ENCODE data around the gene METAP2. TPM values are rescaled to one million over a fixed set of nuclear protein-coding genes. Genes with fewer than 3 reads are reported as not detected.

Gene METAP2
- polyA plus RNA-seq: 51.0 to 103 TPM (median 68.4 TPM) in 3 replicates
- polyA plus RNA-seq (2011; ENCODE audit: low read depth): 518 TPM
- polyA plus RNA-seq (2011; cell fraction: cytosol; rRNA removed): 52.7 and 83.4 TPM in 2 replicates
- polyA plus RNA-seq (2011; cell fraction: nucleus; rRNA removed): 34.9 and 55.0 TPM in 2 replicates
- 85.8 and 86.4 TPM in 2 replicates for polyA plus RNA-seq (2012; ENCODE audit: low replicate concordance)
- polyA minus RNA-seq: 3.4 to 40.9 TPM (median 17.7 TPM) in 3 replicates
- polyA minus RNA-seq (2011; cell fraction: cytosol; rRNA and poly(A)+ RNA removed): 25.9 TPM
- polyA minus RNA-seq (2011; cell fraction: nucleus; rRNA and poly(A)+ RNA removed): 15.4 and 29.2 TPM in 2 replicates

DNA sequence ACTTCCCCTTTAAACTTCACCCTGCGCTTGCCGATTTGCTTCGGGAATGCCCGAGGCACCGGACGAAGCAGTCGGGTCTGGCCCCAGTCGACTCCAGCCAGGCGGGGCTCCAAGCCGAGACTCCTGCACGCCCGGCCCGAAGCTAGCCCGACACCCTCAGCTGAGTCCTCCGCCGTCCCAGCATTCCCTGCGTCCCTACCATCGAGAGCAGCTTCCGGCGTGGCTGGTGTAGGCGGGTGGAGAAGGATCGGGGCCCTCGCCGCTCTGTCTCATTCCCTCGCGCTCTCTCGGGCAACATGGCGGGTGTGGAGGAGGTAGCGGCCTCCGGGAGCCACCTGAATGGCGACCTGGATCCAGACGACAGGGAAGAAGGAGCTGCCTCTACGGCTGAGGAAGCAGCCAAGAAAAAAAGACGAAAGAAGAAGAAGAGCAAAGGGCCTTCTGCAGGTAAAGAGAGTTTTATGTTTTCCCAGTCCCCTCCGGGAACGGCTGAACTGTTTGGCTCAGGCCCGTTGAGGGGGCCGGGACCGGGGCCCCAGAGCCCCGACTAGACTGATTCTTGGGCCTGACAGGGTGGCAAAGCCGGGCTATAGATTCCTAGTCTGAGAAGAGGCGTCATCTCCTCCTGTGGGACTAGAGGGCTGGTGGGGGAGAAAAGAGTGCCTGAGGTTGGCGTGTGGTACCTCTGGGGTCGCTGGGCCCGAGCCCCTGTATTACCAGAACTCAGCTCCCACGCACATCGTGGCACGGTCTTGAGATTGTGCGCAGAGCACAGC is at the start of gene METAP2:
Gene METAP2 (plus strand): TSS at position 269 of the 776 bp plus-strand sequence. CDS start 28 bp downstream, at position 297.
- Histone ChIP-seq H3K4me1 (ENCODE audit: control insufficient read depth, extremely low read depth, insufficient read depth, low read length) (peaks cover 12% of the 10 kb centered on the region), H2AFZ (ENCODE audit: control insufficient read depth, low read length) (peak within 1 kb of the TSS; percentile 94), H3K9ac (ENCODE audit: control insufficient read depth, extremely low read depth, insufficient read depth, low read length) (peak within 1 kb of the TSS; percentile 94), H3K36me3 (ENCODE audit: control insufficient read depth in 2 of 2, extremely low read depth in 1 of 2, insufficient read depth in 2 of 2, low read length in 2 of 2) (peaks cover 2 to 20% of the 10 kb centered on the region in 2 experiments), H3K4me3 (ENCODE audit: control insufficient read depth in 2 of 3, extremely low read depth in 1 of 3, insufficient read depth in 2 of 3, low read depth in 1 of 3, low read length in 3 of 3) (peak within 1 kb of the TSS; percentile 78 to 97 (median 85)), H3K79me2 (ENCODE audit: control insufficient read depth, insufficient read depth, low read length) (peaks cover 51% of the 10 kb centered on the region), H3K9me3 (ENCODE audit: control insufficient read depth, low read depth, low read length) (no peaks in the 10 kb centered on the region), H3K9me1 (ENCODE audit: control insufficient read depth, extremely low read depth, insufficient read depth, low read length) (no peaks in the 10 kb centered on the region), H4K20me1 (ENCODE audit: control insufficient read depth, extremely low read depth, insufficient read depth, low read length) (no peaks in the 10 kb centered on the region), H3K4me2 (ENCODE audit: control insufficient read depth, extremely low read depth, insufficient read depth, low read depth, low read length) (peak within 1 kb of the TSS; percentile 83), H3K27ac (ENCODE audit: control insufficient read depth, insufficient read depth, low read length) (peak within 1 kb of the TSS; percentile 87), H3K27me3 (ENCODE audit: control insufficient read depth, extremely low read depth, insufficient read depth, low read length) (no peaks in the 10 kb centered on the region)
- TF ChIP-seq, protein P1, sequence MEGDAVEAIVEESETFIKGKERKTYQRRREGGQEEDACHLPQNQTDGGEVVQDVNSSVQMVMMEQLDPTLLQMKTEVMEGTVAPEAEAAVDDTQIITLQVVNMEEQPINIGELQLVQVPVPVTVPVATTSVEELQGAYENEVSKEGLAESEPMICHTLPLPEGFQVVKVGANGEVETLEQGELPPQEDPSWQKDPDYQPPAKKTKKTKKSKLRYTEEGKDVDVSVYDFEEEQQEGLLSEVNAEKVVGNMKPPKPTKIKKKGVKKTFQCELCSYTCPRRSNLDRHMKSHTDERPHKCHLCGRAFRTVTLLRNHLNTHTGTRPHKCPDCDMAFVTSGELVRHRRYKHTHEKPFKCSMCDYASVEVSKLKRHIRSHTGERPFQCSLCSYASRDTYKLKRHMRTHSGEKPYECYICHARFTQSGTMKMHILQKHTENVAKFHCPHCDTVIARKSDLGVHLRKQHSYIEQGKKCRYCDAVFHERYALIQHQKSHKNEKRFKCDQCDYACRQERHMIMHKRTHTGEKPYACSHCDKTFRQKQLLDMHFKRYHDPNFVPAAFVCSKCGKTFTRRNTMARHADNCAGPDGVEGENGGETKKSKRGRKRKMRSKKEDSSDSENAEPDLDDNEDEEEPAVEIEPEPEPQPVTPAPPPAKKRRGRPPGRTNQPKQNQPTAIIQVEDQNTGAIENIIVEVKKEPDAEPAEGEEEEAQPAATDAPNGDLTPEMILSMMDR (optimal IDR thresholded peaks at IDR 0.05 in 1 of 3, IDR thresholded peaks at IDR 0.05 in 1 of 3, conservative IDR thresholded peaks at IDR 0.05 in 1 of 3; ENCODE audit: extremely low read depth in 1 of 3, insufficient read depth in 2 of 3, low read length in 3 of 3): no peak
- no peak for TF ChIP-seq EZH2 (IDR thresholded peaks at IDR 0.05; ENCODE audit: low read length)
- FAIRE-seq (peak; percentile 75), DNase-seq (ENCODE audit: low read depth, low spot score) (peak; percentile 67)
- dilution Hi-C loops (cut with MboI; ENCODE audit: extremely low pct_ligation_motif_present, low sequenced_read_pairs): no loop called here

DNA sequence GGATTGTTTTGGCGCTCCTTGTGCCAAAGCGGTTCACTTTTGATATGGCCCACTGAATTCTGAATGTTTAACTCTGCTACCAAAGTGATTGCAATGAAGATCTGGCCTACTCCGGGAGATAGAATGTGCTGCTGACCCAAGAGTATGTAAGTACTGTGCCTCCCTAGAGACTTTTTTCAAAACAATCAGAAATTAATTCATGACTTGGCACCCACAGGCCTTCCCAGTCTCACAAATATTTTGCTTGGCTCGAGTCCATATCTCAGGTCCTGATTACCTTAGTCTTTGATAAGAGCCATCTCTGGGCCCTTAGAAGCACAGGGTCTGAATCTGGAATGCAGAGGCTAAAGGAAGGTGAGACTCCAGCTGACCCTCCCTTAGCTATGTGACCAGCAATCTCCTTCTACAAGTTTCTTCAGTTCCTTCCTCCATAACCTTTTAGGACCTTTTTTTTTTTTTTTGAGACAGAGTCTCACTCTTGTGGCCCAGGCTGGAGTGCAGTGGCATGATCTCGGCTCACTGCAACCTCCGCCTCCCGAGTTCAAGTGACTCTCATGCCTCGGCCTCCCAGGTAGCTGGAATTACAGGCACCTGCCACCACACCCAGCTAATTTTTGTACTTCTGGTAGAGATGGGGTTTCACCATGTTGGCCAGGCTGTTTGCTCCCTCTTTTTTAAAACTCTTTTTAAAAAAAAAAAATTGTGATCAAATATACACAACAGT is 49.5 kb upstream of the METAP2 start:
- Histone ChIP-seq H3K9me3 (ENCODE audit: control insufficient read depth, low read depth, low read length) (no peaks in the 10 kb centered on the region), H3K36me3 (ENCODE audit: control insufficient read depth in 2 of 2, extremely low read depth in 1 of 2, insufficient read depth in 2 of 2, low read length in 2 of 2) (no peaks in the 10 kb centered on the region), H4K20me1 (ENCODE audit: control insufficient read depth, extremely low read depth, insufficient read depth, low read length) (no peaks in the 10 kb centered on the region), H3K79me2 (ENCODE audit: control insufficient read depth, insufficient read depth, low read length) (no peaks in the 10 kb centered on the region), H3K27ac (ENCODE audit: control insufficient read depth, insufficient read depth, low read length) (no peak overlapping the region), H2AFZ (ENCODE audit: control insufficient read depth, low read length) (no peak overlapping the region), H3K4me1 (ENCODE audit: control insufficient read depth, extremely low read depth, insufficient read depth, low read length) (peaks cover 2% of the 10 kb centered on the region), H3K9me1 (ENCODE audit: control insufficient read depth, extremely low read depth, insufficient read depth, low read length) (no peaks in the 10 kb centered on the region), H3K4me3 (ENCODE audit: control insufficient read depth in 2 of 3, extremely low read depth in 1 of 3, insufficient read depth in 2 of 3, low read depth in 1 of 3, low read length in 3 of 3) (no peak overlapping the region), H3K4me2 (ENCODE audit: control insufficient read depth, extremely low read depth, insufficient read depth, low read depth, low read length) (no peak overlapping the region), H3K9ac (ENCODE audit: control insufficient read depth, extremely low read depth, insufficient read depth, low read length) (no peak overlapping the region), H3K27me3 (ENCODE audit: control insufficient read depth, extremely low read depth, insufficient read depth, low read length) (no peaks in the 10 kb centered on the region)
- dilution Hi-C loops (cut with MboI; ENCODE audit: extremely low pct_ligation_motif_present, low sequenced_read_pairs): no loop called here
- TF ChIP-seq, protein P1 (optimal IDR thresholded peaks at IDR 0.05 in 1 of 3, IDR thresholded peaks at IDR 0.05 in 1 of 3, conservative IDR thresholded peaks at IDR 0.05 in 1 of 3; ENCODE audit: extremely low read depth in 1 of 3, insufficient read depth in 2 of 3, low read length in 3 of 3): no peak
- TF ChIP-seq EZH2 (IDR thresholded peaks at IDR 0.05; ENCODE audit: low read length): no peak
- DNase-seq (ENCODE audit: low read depth, low spot score) (no peak), FAIRE-seq (no peak)
